Regular cardiac myocyte (primary cell): ENCODE data around the gene DVL2. TPM values are rescaled to one million over a fixed set of nuclear protein-coding genes. Genes with fewer than 3 reads are reported as not detected.

Experiments used
- total RNA-seq: library from RNA; depleted of rRNA; stranded (reverse); fragments of >200 nt; gene quantifications from 2 replicates; pipeline ENCODE4 v1.2.3, GENCODE V29; 2014

Gene DVL2
- 49.8 and 59.5 TPM in 2 replicates for total RNA-seq

DNA sequence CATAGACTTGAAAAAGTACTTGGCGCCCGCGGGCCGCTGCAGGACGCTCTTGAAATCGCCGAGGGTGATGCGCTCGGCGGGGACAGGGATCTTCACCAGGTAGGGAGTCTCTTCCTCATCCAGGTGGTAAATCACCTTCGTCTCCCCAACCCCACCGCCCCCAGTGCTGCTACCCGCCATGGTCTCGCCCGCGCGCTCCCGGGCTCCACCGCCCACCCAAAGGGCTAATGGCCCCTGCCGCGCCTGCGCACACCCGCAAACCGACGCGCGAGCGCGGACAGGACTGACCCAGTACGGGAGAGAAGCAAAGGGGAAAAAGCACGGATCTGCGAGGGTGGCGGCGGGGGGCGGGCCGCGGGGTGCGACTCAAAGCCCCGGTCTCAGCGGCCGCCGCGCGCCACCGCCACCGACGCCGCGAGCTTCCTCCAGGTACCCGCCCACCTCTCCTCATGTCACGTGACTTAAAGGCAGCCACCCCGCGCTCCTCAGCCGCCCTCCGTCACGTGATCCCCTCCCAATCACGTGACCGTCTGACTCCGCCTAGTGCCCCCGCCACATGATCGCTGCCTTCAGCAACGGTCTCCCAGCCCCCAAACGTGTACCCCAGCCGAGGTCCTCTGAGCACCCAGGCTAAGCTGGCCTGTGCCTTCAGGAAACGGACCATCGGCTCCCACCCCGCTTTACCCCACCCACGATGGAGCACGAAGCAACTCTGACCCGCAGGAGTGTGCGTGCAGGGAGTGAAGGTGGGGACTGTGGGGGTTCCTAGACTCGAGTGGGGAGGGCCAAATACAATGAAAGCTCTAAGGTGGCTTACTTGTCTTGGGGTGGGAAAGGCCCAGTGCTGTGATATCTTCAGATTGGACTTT is at the start of gene DVL2:
TSS of gene DVL2 (minus strand) at position 435 of the 869 bp plus-strand sequence. CDS start at position 180, 255 bp downstream.

DNA sequence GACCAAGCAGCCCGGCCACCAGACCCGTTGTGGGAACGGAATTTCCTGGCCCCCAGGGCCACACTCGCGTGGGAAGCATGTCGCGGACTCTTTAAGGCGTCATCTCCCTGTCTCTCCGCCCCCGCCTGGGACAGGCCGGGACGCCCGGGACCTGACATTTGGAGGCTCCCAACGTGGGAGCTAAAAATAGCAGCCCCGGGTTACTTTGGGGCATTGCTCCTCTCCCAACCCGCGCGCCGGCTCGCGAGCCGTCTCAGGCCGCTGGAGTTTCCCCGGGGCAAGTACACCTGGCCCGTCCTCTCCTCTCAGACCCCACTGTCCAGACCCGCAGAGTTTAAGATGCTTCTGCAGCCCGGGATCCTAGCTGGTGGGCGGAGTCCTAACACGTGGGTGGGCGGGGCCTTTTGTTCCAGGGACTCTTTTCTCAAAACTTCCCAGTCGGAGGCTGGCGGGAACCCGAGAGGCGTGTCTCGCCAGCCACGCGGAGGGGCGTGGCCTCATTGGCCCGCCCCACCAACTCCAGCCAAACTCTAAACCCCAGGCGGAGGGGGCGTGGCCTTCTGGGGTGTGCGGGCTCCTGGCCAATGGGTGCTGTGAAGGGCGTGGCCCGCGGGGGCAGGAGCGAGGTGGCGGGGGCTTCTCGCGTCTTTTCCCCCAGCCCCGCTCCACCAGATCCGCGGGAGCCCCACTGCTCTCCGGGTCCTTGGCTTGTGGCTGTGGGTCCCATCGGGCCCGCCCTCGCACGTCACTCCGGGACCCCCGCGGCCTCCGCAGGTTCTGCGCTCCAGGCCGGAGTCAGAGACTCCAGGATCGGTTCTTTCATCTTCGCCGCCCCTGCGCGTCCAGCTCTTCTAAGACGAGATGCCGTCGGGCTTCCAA is 47.0 kb upstream of the DVL2 start, which contains the start of gene SLC2A4:
TSS of gene SLC2A4 (plus strand) at position 645 of the 879 bp plus-strand sequence. CDS start at position 862, 217 bp downstream.

DNA sequence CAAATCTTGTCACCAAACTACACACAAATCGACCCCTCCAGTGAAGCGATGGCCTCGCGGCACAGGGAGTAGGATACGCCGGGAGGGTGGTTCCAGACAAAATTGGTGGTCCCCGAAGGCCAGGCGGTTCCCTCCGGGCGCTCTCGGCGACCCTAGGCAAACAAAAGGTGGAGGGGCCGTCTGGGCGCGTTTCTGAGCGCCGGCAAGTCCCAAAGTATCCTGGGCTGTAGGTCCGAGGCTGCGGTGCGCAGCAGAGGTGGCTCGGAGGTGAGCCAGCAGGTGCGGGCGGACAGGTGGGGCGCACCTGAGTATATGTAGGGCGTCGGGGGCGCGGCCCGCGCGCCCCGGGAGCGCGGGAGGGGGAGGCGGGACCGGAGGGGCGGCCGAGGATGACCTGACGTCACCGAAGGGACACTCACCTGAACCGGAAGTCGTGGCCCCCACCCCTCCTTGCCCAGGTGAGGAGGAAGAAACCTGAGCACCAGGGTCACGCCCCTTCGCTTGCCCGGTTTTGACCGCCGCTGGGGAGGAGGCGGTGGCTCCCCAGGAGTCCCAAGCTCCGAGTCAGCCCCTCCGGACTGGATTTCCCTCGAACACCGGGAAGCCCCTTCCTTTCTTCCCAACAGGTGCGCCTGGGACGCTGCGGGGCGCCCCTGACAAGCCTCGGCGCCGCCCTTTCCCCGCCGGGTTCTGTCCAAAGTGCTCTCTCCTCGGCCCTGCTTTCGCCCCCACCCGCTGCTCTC is 28.0 kb upstream of the DVL2 start, which contains the start of gene CLDN7:
TSS of gene CLDN7 (minus strand) at position 287 of the 743 bp plus-strand sequence. CDS start 435 bp downstream, outside the sequence.

GRCh38 chr17:7252176-7253043 is 18.1 kb upstream of the DVL2 start, which contains the start of gene ELP5:
Gene ELP5 (plus strand): TSS chr17:7252215. CDS start chr17:7252551, 336 bp downstream.

DNA sequence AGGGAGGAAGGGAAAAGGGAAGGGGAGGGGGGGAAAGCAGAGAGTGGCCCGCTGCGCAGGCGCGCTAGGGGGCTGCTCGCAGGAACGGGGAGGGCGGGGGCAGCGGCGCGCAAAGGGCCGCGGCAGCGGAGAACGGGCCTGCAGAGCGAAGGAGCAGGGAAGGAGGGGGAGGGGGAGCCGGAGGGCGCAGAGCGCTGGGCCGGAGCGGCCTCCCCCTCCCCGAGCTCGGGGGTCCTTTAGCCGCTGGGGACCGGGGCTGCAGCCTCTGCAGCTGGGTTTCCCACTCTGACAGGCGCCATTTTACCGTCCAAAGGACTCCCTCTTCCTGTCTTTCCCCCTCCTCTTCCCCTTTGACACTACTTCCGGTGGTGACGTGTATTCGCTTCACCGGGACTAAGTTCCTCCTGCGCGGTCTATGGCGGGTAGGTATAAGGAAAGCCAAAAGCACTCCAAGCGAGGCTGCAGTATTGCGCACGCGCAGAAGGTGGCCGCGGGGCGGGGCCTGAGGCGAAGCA is 17.4 kb upstream of the DVL2 start, which contains the start of gene CTDNEP1:
TSS of gene CTDNEP1 (minus strand) at position 74 of the 515 bp plus-strand sequence. CDS start 438 bp downstream, outside the sequence.

DNA sequence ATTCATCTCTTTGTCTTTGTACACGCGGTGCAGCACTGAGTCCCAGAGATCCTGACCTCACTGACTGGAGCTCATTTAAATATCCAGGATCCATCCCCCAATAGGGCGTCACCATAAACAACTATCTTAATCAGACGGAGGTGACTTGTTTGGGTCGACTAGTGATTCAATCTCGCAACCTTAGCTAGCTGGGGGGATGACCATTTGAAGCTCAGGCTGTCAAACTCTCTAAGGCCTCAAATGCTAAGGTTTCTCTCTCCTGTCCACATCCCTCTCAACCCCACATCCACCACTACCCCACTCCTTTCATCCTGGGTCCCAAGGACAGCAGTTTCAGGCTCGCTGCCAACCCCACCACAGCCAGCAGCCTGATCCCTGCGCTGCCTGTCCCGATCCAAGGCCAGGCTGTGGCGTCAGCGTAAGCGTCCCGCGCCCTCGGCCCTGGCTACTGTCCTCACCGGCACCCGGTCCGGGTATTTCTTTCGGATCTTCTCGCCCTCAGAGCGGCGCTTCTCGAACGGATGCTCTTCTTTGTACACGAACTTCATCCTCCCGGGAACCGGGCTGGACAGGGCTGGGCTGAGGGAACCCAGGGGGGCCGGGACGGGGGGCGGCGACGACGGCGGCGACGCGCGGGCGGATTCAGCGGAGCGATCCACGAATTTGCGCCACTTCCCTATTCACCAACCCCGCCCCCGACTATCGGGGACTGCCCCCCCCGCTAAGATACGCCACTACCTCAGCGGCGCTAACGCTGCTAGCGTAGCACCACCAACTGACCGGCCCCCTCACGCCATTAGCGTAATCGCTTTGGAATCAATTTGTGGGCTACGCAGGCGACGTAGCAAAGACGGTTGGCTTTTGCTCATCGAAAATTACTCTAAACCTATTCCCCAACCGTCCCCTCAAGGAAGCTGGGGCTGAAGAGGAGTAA is 7.7 kb upstream of the DVL2 start, which contains the start of gene GABARAP:
TSS of gene GABARAP (minus strand) at position 667 of the 934 bp plus-strand sequence. CDS start at position 548, 119 bp downstream.

GRCh38 chr17:7239091-7240027 is 5.0 kb upstream of the DVL2 start, which contains the start of gene PHF23:
Gene PHF23 (minus strand): TSS chr17:7239457. CDS start chr17:7239279, 178 bp downstream.

DNA sequence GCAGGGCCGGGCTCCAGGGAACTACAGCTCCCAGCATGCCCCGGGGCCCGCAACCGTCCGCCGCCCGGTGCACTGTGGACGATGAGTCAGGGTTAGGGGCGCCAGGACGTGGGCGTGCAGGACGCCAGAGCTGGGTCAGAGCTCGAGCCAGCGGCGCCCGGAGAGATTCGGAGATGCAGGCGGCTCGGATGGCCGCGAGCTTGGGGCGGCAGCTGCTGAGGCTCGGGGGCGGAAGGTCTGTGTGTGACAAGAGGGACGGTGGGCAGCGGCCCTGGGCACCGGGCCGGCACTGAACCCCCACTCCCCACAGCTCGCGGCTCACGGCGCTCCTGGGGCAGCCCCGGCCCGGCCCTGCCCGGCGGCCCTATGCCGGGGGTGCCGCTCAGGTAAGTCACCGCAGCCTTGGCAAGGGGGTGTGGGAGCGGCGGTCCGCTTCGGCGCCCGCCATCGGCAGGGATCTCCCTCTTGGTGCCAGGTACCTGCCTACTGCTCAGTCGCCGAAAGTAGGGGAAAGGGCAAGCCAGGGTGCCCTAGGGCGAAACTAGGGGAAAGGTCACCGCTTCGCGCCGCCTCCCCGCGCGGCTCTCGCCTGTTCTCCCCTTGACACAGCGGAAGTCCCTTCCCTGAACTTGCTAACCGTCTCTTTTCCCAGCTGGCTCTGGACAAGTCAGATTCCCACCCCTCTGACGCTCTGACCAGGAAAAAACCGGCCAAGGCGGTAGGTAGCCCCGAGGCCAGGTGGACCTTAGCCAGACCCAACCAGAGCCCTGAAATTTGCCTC is 14.3 kb downstream of the DVL2 start, which contains the start of the genes ACADVL and DLG4:
TSS of gene ACADVL (plus strand) at position 127 of the 781 bp plus-strand sequence. CDS start at position 174, 47 bp downstream.
TSS of gene DLG4 (minus strand) at position 25 of the 781 bp plus-strand sequence.

DNA sequence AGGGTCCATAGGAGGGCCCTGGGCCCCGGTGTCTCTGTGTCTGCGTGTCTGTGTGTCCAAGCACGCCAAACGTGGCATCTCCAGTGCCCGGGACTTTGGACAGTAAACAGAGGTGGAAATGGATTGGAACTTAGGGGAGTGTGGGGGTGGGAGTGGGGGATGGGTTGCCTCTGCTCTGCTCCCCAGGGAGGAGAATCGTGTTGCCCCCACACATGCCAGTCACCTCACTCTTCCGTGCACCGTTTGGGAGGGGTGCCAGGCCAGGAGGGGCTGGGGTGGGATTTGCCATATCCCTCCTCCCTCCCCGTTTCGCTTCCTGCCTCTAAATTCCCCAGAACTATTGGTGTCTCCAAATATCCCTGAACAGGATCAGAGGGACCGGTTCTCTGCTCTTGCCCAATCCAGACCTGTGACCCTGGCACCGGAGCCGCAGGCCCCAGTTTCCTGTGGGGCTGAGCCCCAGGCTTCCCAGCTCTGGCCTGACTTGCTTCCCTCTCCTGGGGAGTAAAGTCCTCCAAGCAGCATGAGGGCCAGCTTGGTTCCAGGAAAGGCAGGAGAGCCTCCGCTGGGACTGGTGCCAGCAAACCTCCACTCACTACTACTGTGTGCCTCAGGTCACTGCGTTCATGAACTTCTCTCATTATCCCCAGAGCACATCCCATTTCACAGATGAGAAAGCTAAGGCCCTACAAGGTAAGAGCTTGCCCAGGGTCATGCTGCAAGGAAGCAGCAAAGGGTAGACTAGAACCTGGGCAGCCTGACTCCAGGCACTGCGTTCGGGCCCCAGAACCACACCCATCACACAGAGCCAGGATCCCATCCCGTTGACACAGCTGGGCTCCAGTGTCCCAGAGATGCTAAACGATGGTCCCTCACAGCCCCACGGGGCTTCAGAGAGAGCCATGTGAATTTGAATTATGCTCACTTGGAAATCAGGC is 54.7 kb downstream of the DVL2 start, which contains the start of gene ASGR1:
TSS of gene ASGR1 (minus strand) at position 54 of the 938 bp plus-strand sequence. CDS start 807 bp downstream, outside the sequence.

Other genes with a start within 250 kb of the DVL2 start
- gene ALOX12, start 238.5 kb downstream of the DVL2 start, total RNA-seq = not detected in 2 replicates
- gene RNASEK, start 221.9 kb downstream of the DVL2 start, total RNA-seq = 19.7 and 20.6 TPM in 2 replicates
- 0.19 and 0.56 TPM in 2 replicates for gene BCL6B, start 211.5 kb downstream of the DVL2 start, total RNA-seq
- gene SLC16A13, start 198.5 kb downstream of the DVL2 start, total RNA-seq = 0.28 and 1.2 TPM in 2 replicates
- gene SLC16A11, start 190.4 kb downstream of the DVL2 start, total RNA-seq = 0.85 TPM in 1 of 2 replicates, not detected in the other
- gene CLEC10A, start 154.3 kb downstream of the DVL2 start, total RNA-seq = not detected in 2 replicates
- not detected in 2 replicates for gene ASGR2, start 119.7 kb downstream of the DVL2 start, total RNA-seq
- gene ASGR1, start 55.1 kb downstream of the DVL2 start, total RNA-seq = 0.56 and 0.58 TPM in 2 replicates
- 12.7 and 16.3 TPM in 2 replicates for gene DLG4, start 14.7 kb downstream of the DVL2 start, total RNA-seq
- gene ACADVL, start 14.6 kb downstream of the DVL2 start, total RNA-seq = 261 and 425 TPM in 2 replicates
- gene PHF23, start 4.9 kb upstream of the DVL2 start, total RNA-seq = 40.0 and 40.8 TPM in 2 replicates
- 118 and 275 TPM in 2 replicates for gene GABARAP, start 7.9 kb upstream of the DVL2 start, total RNA-seq
- gene CTDNEP1, start 17.2 kb upstream of the DVL2 start, total RNA-seq = 14.4 and 19.9 TPM in 2 replicates
- gene ELP5, start 17.7 kb upstream of the DVL2 start, total RNA-seq = 22.0 and 57.3 TPM in 2 replicates
- gene CLDN7, start 28.0 kb upstream of the DVL2 start, total RNA-seq = 0.19 and 1.7 TPM in 2 replicates
- gene SLC2A4, start 47.2 kb upstream of the DVL2 start, total RNA-seq = under 0.01 and 0.28 TPM in 2 replicates
- gene YBX2, start 60.1 kb upstream of the DVL2 start, total RNA-seq = 0.56 TPM in 1 of 2 replicates, not detected in the other
- gene EIF5A, start 73.1 kb upstream of the DVL2 start, total RNA-seq = 474 and 1,218 TPM in 2 replicates
- gene GPS2, start 80.8 kb upstream of the DVL2 start, total RNA-seq = 26.8 and 41.8 TPM in 2 replicates
- 12.7 and 23.8 TPM in 2 replicates for gene NEURL4, start 94.8 kb upstream of the DVL2 start, total RNA-seq
- 0.56 and 0.58 TPM in 2 replicates for gene ACAP1, start 102.0 kb upstream of the DVL2 start, total RNA-seq
- 10.4 and 13.5 TPM in 2 replicates for gene KCTD11, start 117.6 kb upstream of the DVL2 start, total RNA-seq
- not detected in 2 replicates for gene TMEM95, start 120.6 kb upstream of the DVL2 start, total RNA-seq
- gene TNK1, start 146.6 kb upstream of the DVL2 start, total RNA-seq = under 0.01 and 0.28 TPM in 2 replicates
- 14.4 and 15.5 TPM in 2 replicates for gene PLSCR3, start 160.0 kb upstream of the DVL2 start, total RNA-seq
- gene TMEM256, start 169.6 kb upstream of the DVL2 start, total RNA-seq = 88.0 and 144 TPM in 2 replicates
- gene NLGN2, start 173.3 kb upstream of the DVL2 start, total RNA-seq = 2.3 and 4.2 TPM in 2 replicates
- gene SPEM1, start 185.8 kb upstream of the DVL2 start, total RNA-seq = not detected in 2 replicates
- gene SPEM2, start 191.1 kb upstream of the DVL2 start, total RNA-seq = not detected in 2 replicates
- not detected in 2 replicates for gene SPEM3, start 194.3 kb upstream of the DVL2 start, total RNA-seq
- 1.5 and 2.3 TPM in 2 replicates for gene TMEM102, start 200.9 kb upstream of the DVL2 start, total RNA-seq
- 2.5 and 14.7 TPM in 2 replicates for gene FGF11, start 205.0 kb upstream of the DVL2 start, total RNA-seq
- 2.3 and 3.9 TPM in 2 replicates for gene CHRNB1, start 210.5 kb upstream of the DVL2 start, total RNA-seq
- gene ZBTB4, start 245.1 kb upstream of the DVL2 start, total RNA-seq = 14.8 and 21.4 TPM in 2 replicates
- not detected in 2 replicates for gene SLC35G6, start 246.9 kb upstream of the DVL2 start, total RNA-seq
- gene POLR2A, start 249.8 kb upstream of the DVL2 start, total RNA-seq = 49.6 and 88.0 TPM in 2 replicates